ENCODE results near the gene ALCAM.

GRCh38 chr3:105470851-105471250, 104.1 kb downstream of the ALCAM start:
- no peak for TF ChIP-seq PATZ1 (CRISPR knock-in tag; IDR thresholded peaks at IDR 0.05; ENCODE audit: borderline replicate concordance)
- no peak for TF ChIP-seq ZNF70 (CRISPR knock-in tag; IDR thresholded peaks at IDR 0.05)
- no peak for TF ChIP-seq PPARA (CRISPR knock-in tag; IDR thresholded peaks at IDR 0.05; ENCODE audit: borderline replicate concordance)
- no peak for TF ChIP-seq TSHZ2 (CRISPR knock-in tag; IDR thresholded peaks at IDR 0.05)
- no peak for TF ChIP-seq ZNF8 (CRISPR knock-in tag; IDR thresholded peaks at IDR 0.05)
- no peak for TF ChIP-seq CSDC2 (CRISPR knock-in tag; IDR thresholded peaks at IDR 0.05)
- no peak for TF ChIP-seq ISL1 (CRISPR knock-in tag; IDR thresholded peaks at IDR 0.05)
- TF ChIP-seq GLIS3 (CRISPR knock-in tag; IDR thresholded peaks at IDR 0.05), result no peak
- no peak for TF ChIP-seq RARB (CRISPR knock-in tag; IDR thresholded peaks at IDR 0.05)
- no peak for TF ChIP-seq ARNTL (CRISPR knock-in tag; IDR thresholded peaks at IDR 0.05; ENCODE audit: borderline replicate concordance, low read depth)
- no peak for TF ChIP-seq CREB5 (CRISPR knock-in tag; IDR thresholded peaks at IDR 0.05; ENCODE audit: low read depth)
- no peak for TF ChIP-seq ZFP3 (CRISPR knock-in tag; IDR thresholded peaks at IDR 0.05)
- no peak for TF ChIP-seq TOX (CRISPR knock-in tag; IDR thresholded peaks at IDR 0.05; ENCODE audit: borderline replicate concordance)

Data from SK-N-SH treated with all-trans-retinoic acid at 6 μM for 48 hours (cell line).